ENCODE results near the gene LRRC4.

The LRRC4 gene

DNA sequence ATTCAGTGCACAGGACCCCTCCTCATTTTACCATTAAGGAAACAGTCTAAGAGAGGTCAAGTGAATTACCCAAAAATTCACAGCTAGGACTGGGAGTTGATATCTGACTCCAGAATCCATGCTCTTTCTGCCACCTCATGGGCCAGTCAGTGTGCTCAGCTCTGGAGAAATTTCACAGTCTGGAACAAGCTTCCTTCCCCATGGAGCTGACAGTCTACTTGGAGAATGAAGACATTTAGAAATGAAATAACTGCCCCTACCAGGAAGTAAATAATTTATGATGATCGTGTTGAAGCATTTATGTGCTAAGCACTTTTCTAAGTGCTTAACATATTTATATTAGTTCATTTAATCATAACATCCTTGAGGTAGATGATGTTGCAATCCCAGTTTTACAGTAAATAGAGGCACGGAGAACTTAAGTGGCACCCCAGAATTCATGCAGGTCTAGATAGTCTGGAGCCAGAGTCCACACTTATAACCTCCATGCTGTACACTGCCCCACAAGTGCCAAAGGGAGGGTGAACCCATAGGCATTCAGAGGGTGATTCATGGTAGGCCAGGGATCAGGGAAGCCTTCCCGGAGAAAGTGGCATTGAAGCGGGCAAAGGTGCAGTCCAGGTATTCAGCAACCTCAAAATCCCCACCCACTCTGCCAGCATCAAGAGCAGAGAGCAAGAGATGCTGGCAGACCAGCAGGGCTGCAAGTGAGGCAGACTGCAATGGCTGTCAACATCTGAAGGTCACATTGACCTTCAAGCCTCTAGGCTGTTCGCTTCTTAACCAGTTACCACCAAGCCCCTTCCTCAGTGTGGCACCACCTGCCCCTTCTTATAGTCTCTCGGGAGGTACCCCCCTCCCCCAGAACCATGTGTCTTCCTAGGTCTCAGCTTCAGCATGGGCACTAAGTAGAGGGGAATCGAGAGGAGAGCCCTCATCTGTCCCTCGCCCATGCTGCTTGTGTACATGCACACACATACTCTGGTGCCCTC, 38.4 kb upstream of the LRRC4 start:
- Mint-ChIP-seq H3K27ac (no peak overlapping the region), H3K27me3 (no peaks in the 10 kb centered on the region)
- ATAC-seq (replicated peaks): no peak

GRCh38 chr7:128068785-128069184, 37.5 kb upstream of the LRRC4 start:
- H3K27me3 Mint-ChIP-seq: no peaks in the 10 kb centered on the region
- H3K9me3 Mint-ChIP-seq: no peaks in the 10 kb centered on the region
- peak overlapping the region in 1 of 2 donors; percentile 58 for H3K27ac Mint-ChIP-seq
- peaks cover 15% of the 10 kb centered on the region for H3K36me3 Mint-ChIP-seq (ENCODE audit: insufficient read depth)
- no peak overlapping the region for H3K4me3 Mint-ChIP-seq
- no peak for ATAC-seq (replicated peaks)
- no peak for DNase-seq
- peaks cover 0 to 3% of the 10 kb centered on the region in 2 donors for H3K4me1 Mint-ChIP-seq (ENCODE audit: low read depth in 2 of 2)

More for the DNA sequence above, 38.4 kb upstream of the LRRC4 start:
- Mint-ChIP-seq H3K4me1 (ENCODE audit: low read depth in 2 of 2) (peaks cover 0 to 3% of the 10 kb centered on the region in 2 donors), H3K9me3 (no peaks in the 10 kb centered on the region), H3K4me3 (no peak overlapping the region), H3K36me3 (ENCODE audit: insufficient read depth) (peaks cover 15% of the 10 kb centered on the region)
- DNase-seq: no peak

- peaks cover 15% of the 10 kb centered on the region for H3K36me3 Mint-ChIP-seq (ENCODE audit: insufficient read depth)
- ATAC-seq (replicated peaks) (no peak), DNase-seq (no peak)
- no peaks in the 10 kb centered on the region for H3K27me3 Mint-ChIP-seq
- H3K27ac Mint-ChIP-seq: no peak overlapping the region
- H3K4me1 Mint-ChIP-seq (ENCODE audit: low read depth in 2 of 2): peaks cover 0 to 6% of the 10 kb centered on the region in 2 donors
- H3K9me3 Mint-ChIP-seq: no peaks in the 10 kb centered on the region
- H3K4me3 Mint-ChIP-seq: no peak overlapping the region
Observed at GRCh38 chr7:128067983-128068382, 36.7 kb upstream of the LRRC4 start.

DNA sequence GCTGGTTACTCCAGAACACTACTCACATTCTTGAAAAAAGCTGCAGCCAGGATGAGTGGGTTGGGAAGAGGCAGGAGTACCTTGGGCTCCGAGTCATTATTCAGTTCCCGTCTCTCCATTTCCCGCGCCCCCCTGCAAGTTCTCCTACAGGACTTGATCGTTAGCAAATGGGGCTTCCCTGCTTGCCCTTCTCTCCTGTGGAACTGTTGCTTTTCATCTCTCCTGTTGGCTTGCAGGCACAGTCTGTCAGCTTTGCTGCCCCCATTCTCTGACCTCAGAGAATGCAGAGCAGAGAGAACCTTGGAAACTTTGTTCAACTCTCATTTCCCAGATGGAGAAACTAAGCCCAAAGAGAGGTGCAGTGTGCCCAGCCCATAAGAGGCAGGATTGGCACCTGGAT, 35.6 kb upstream of the LRRC4 start:
- ATAC-seq (replicated peaks) (no peak), DNase-seq (no peak)
- no peak overlapping the region for H3K27ac Mint-ChIP-seq
- H3K27me3 Mint-ChIP-seq: no peaks in the 10 kb centered on the region
- H3K9me3 Mint-ChIP-seq: no peaks in the 10 kb centered on the region
- peaks cover 9% of the 10 kb centered on the region for H3K36me3 Mint-ChIP-seq (ENCODE audit: insufficient read depth)
- peaks cover 0 to 6% of the 10 kb centered on the region in 2 donors for H3K4me1 Mint-ChIP-seq (ENCODE audit: low read depth in 2 of 2)
- H3K4me3 Mint-ChIP-seq: no peak overlapping the region

DNA sequence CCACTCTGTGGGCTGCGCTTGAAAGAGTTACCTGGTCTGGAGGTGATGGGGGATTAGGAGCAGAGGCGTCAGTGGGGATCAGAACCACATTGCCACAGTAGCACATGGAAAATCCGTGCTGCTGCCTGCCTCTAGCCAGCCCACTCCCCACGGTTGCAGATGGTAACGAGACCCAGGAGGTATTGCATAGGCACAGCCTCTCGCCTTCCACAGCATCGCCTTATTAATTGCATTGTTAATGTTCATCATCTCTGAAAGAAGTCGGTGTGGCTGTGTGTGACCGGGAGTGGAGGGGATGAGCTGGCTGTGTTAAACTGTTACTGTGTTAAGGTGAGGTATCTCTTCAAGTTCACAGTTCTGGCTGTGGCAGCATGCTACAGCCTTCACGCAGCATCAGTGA, 35.2 kb upstream of the LRRC4 start:
- peaks cover 0 to 6% of the 10 kb centered on the region in 2 donors for H3K4me1 Mint-ChIP-seq (ENCODE audit: low read depth in 2 of 2)
- no peak overlapping the region for H3K27ac Mint-ChIP-seq
- ATAC-seq (replicated peaks): no peak
- H3K36me3 Mint-ChIP-seq (ENCODE audit: insufficient read depth): peaks cover 5% of the 10 kb centered on the region
- no peak for DNase-seq
- no peaks in the 10 kb centered on the region for H3K27me3 Mint-ChIP-seq
- H3K4me3 Mint-ChIP-seq: no peak overlapping the region
- H3K9me3 Mint-ChIP-seq: no peaks in the 10 kb centered on the region

DNA sequence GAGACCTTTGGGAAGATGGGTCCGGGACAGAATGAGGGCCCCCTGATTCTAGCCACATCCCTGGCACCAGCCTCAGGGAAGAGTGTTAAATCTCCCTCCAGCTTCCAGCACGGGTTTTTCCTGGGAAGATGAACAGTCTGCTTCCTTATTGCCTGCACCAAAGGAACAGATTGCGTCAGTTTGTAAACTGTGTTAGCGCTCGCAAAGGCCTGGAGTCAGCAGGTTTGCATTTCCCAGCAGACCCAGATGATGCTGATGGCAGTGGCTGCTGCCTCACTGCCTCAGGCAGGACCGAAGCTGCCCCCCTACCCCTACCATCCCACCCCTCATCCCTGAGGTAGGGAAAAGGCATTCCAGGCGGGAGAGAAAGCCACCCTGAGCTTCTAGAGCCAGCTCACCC, 34.6 kb upstream of the LRRC4 start:
- no peak for DNase-seq
- no peak for ATAC-seq (replicated peaks)
- no peak overlapping the region for H3K4me3 Mint-ChIP-seq
- H3K27ac Mint-ChIP-seq: no peak overlapping the region
- peaks cover 0 to 6% of the 10 kb centered on the region in 2 donors for H3K4me1 Mint-ChIP-seq (ENCODE audit: low read depth in 2 of 2)
- no peaks in the 10 kb centered on the region for H3K9me3 Mint-ChIP-seq
- H3K36me3 Mint-ChIP-seq (ENCODE audit: insufficient read depth): peaks cover 5% of the 10 kb centered on the region
- no peaks in the 10 kb centered on the region for H3K27me3 Mint-ChIP-seq

DNA sequence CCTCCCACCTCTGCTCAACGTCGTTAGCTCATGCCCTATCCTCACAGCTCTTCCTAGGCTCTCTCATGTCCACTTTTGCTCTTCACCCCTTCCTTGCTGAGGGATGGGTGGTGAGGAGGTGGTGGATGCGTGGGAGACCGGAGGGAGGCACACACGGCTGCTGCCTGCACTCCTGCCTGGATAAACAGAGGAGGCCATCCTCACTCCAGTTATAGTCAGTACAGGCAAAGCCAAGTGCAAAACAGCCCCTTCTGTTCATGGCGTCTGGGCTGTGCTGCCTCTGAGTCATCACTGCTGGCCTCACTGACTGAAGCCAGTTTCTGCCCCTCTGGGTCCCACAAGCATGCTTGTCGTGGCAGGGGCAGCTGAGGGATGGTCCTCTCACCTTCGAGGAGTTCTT, 31.9 kb upstream of the LRRC4 start:
- DNase-seq (no peak), ATAC-seq (replicated peaks) (no peak)
- Mint-ChIP-seq H3K27me3 (no peaks in the 10 kb centered on the region), H3K9me3 (no peaks in the 10 kb centered on the region), H3K27ac (no peak overlapping the region), H3K4me1 (ENCODE audit: low read depth in 2 of 2) (peaks cover 19 to 20% of the 10 kb centered on the region in 2 donors), H3K36me3 (ENCODE audit: insufficient read depth) (peaks cover 3% of the 10 kb centered on the region), H3K4me3 (no peak overlapping the region)

DNA sequence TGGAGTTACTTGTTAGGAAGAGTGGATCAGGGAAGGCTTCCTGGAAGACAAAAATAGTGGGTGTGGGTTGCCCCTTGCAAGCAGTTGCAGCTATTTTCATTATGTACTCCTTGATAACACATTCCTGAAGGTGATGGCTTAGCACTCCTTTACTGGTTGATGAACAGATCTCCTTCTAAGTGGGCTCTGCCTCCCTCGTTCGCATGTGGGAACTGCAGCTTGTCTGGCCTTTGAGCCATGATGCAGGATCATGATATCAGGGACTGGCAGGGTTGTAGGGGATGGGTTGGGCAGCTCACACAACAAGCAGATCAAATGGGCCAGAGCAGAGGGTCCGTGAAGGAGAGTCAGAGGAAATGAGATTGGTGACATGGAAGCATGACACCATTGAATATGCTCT, 28.8 kb upstream of the LRRC4 start:
- peak overlapping the region in 1 of 2 donors; percentile 47 for H3K27ac Mint-ChIP-seq
- ATAC-seq (replicated peaks) (no peak), DNase-seq (no peak)
- no peaks in the 10 kb centered on the region for H3K27me3 Mint-ChIP-seq
- peaks cover 27 to 30% of the 10 kb centered on the region in 2 donors for H3K4me1 Mint-ChIP-seq (ENCODE audit: low read depth in 2 of 2)
- H3K36me3 Mint-ChIP-seq (ENCODE audit: insufficient read depth): peaks cover 3% of the 10 kb centered on the region
- no peak overlapping the region for H3K4me3 Mint-ChIP-seq
- no peaks in the 10 kb centered on the region for H3K9me3 Mint-ChIP-seq

DNA sequence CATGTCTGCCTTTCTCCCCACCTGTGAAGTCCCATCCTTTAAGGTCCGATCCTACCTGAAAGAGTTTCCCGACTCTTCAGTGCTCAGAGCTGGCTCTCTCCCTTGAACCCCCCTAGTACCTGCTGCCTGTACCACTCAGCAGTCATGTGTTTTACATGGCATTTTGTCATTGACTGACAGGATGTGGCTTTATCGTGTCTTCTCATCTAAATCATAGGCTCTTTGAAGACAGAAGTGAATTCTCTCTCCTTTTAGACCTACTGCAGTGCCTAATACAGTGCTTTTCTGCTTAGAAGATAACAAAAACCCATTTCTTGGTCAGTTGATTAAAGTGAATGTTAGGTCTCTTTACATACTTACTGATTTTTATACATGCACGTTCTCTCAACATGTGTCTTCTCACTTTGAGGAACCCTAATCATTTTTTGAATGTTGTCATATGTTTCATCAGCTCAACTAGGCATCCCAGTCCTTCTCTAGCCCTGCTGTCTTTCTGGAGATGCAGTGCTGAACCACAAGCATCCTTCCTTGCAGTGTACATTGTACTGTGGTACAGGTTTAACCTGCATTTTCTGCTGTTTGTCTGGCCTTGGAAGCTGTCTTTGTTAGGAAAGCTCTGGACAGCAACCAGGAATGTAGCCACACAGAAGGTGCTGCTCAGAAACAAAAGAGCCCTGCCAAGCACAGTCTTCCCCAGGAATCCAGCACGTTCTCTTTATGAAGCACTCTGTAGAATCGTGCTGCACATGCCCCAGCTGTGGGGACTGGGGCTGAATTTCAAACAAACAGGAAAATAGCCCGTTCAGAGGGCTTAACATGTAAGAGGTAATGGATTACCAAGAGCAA, 28.1 kb upstream of the LRRC4 start:
- H3K27ac Mint-ChIP-seq: peak overlapping the region; percentile 2 to 47
- H3K27me3 Mint-ChIP-seq: no peaks in the 10 kb centered on the region
- peak in 1 of 3 experiments; percentile 18 for DNase-seq
- peaks cover 3% of the 10 kb centered on the region for H3K36me3 Mint-ChIP-seq (ENCODE audit: insufficient read depth)
- peak; percentile 88 for ATAC-seq (replicated peaks)
- H3K9me3 Mint-ChIP-seq: no peaks in the 10 kb centered on the region
- H3K4me1 Mint-ChIP-seq (ENCODE audit: low read depth in 2 of 2): peaks cover 30 to 32% of the 10 kb centered on the region in 2 donors
- peak overlapping the region; percentile 0 to 14 for H3K4me3 Mint-ChIP-seq

GRCh38 chr7:128057909-128058308, 26.7 kb upstream of the LRRC4 start:
- H3K4me3 Mint-ChIP-seq: no peak overlapping the region
- H3K27me3 Mint-ChIP-seq: no peaks in the 10 kb centered on the region
- no peaks in the 10 kb centered on the region for H3K9me3 Mint-ChIP-seq
- peak overlapping the region in 1 of 2 donors; percentile 3 for H3K27ac Mint-ChIP-seq
- DNase-seq (no peak), ATAC-seq (replicated peaks) (no peak)
- H3K36me3 Mint-ChIP-seq (ENCODE audit: insufficient read depth): peaks cover 3% of the 10 kb centered on the region
- peaks cover 32 to 35% of the 10 kb centered on the region in 2 donors for H3K4me1 Mint-ChIP-seq (ENCODE audit: low read depth in 2 of 2)

GRCh38 chr7:128056901-128057300, 25.7 kb upstream of the LRRC4 start:
- H3K9me3 Mint-ChIP-seq: no peaks in the 10 kb centered on the region
- no peak for DNase-seq
- no peak overlapping the region for H3K27ac Mint-ChIP-seq
- H3K4me3 Mint-ChIP-seq: no peak overlapping the region
- H3K4me1 Mint-ChIP-seq (ENCODE audit: low read depth in 2 of 2): peaks cover 37 to 42% of the 10 kb centered on the region in 2 donors
- peaks cover 3% of the 10 kb centered on the region for H3K36me3 Mint-ChIP-seq (ENCODE audit: insufficient read depth)
- H3K27me3 Mint-ChIP-seq: no peaks in the 10 kb centered on the region
- no peak for ATAC-seq (replicated peaks)

DNA sequence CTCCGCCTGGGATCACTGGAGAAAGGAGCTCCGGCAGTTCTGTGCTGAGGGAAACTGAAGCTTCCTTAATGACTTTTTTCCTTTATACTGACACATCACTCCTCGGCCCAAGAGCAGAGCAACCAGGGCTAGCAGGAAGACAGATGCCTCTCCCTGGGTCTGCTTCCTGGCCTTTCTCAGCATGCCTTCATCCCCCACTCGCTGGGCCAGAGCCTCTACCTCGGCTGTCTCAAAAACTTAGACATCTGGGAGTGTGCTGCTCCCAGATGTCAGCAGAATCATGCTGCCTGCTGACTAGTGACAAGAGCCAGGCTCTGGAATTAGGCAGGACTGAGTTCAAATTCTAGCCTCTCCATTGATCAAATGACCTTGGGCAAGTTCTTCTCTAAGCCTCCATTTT, 24.4 kb upstream of the LRRC4 start:
- H3K9me3 Mint-ChIP-seq: no peaks in the 10 kb centered on the region
- peak overlapping the region in 1 of 2 donors; percentile 63 for H3K27ac Mint-ChIP-seq
- H3K4me3 Mint-ChIP-seq: no peak overlapping the region

GRCh38 chr7:128054511-128054910, 23.3 kb upstream of the LRRC4 start:
- Mint-ChIP-seq H3K4me1 (ENCODE audit: low read depth in 2 of 2) (peaks cover 38 to 46% of the 10 kb centered on the region in 2 donors), H3K27me3 (no peaks in the 10 kb centered on the region), H3K36me3 (ENCODE audit: insufficient read depth) (peaks cover 3% of the 10 kb centered on the region), H3K27ac (peak overlapping the region; percentile 39 to 63), H3K4me3 (no peak overlapping the region), H3K9me3 (no peaks in the 10 kb centered on the region)
- no peak for DNase-seq
- ATAC-seq (replicated peaks): no peak

More for the DNA sequence above, 24.4 kb upstream of the LRRC4 start:
- Mint-ChIP-seq H3K27me3 (no peaks in the 10 kb centered on the region), H3K4me1 (ENCODE audit: low read depth in 2 of 2) (peaks cover 40 to 50% of the 10 kb centered on the region in 2 donors), H3K36me3 (ENCODE audit: insufficient read depth) (peaks cover under 1% of the 10 kb centered on the region)
- DNase-seq (no peak), ATAC-seq (replicated peaks) (no peak)

Data from effector memory CD8-positive, alpha-beta T cell (primary cell).